ENCODE data around the gene FCGBP.
"Not testable (repeated sequence)": the region's sequence is repeated elsewhere in the genome, so short reads cannot be mapped to it uniquely, and the experiment has no call there.

DNA sequence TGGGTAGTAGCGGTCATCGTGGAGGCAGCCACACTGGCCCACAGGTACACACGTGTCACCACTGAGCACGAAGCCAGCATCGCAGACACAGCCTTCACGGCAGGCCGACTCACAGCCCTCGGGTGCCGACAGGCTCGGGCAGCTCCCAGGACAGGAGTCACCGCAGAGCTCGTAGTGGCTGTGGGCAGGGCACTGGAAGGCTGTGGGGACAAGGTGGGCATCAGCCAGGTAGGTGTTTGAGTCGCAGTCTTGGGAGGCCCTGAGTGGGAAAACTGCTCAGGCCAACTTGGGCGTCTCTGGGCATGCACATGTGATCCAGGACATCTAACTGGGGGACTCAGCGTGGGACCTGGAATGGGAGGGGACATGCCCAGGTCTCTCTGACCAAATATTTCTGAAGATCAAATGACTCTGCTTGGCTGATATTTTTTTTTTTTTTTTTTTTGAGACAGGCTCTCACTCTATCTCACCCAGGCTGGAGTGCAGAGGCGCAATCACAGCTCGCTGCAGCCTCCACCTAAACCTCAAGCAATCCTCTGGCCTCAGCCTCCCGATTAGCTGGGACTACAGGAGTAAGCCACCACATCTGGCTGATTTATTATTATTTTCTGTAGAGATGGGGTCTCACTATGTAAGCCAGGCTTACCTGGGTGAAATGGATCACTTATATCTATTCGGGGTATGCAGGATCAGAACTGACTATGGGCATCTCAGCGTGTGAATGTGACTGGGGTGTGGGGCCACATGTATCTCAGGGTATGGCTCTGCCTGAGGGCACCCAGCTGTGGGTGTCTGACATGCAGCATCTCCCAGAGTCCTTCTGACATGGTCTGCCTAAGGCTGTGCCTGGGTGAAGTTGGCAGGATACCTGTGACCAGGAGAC is 44.3 kb downstream of the FCGBP start:
- TF ChIP-seq, protein P1, sequence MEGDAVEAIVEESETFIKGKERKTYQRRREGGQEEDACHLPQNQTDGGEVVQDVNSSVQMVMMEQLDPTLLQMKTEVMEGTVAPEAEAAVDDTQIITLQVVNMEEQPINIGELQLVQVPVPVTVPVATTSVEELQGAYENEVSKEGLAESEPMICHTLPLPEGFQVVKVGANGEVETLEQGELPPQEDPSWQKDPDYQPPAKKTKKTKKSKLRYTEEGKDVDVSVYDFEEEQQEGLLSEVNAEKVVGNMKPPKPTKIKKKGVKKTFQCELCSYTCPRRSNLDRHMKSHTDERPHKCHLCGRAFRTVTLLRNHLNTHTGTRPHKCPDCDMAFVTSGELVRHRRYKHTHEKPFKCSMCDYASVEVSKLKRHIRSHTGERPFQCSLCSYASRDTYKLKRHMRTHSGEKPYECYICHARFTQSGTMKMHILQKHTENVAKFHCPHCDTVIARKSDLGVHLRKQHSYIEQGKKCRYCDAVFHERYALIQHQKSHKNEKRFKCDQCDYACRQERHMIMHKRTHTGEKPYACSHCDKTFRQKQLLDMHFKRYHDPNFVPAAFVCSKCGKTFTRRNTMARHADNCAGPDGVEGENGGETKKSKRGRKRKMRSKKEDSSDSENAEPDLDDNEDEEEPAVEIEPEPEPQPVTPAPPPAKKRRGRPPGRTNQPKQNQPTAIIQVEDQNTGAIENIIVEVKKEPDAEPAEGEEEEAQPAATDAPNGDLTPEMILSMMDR (conservative IDR thresholded peaks at IDR 0.05; ENCODE audit: low read depth, low read length): not testable (repeated sequence)
- not testable (repeated sequence) for TF ChIP-seq EZH2 (IDR thresholded peaks at IDR 0.05; ENCODE audit: borderline replicate concordance, low read depth, low read length, poor library complexity, severe bottlenecking)

All from A673 (cell line).